HL-60/S4 treated with retinoic acid at 250 ng/mL for 4 days and 3 days (cell line): ENCODE measurements around the gene GAB3.

ENCODE experiments used
- in situ Hi-C: fragments of 300-500 bp; cut with MboI; formaldehyde crosslinking; loops from 2 replicates; pipeline ENCODE4 v1.7.0; 2022; ENCODE audit warnings: low sequenced_read_pairs

The GAB3 gene

GRCh38 chrX:154751669-154752271 is 893 bp upstream of the GAB3 start:
- in situ Hi-C loops, result loop anchor here (10.0 kb wide), 1 partner anchor 83 kb away; the partner anchor contains the start of gene SMIM9

- in situ Hi-C loops, result loop anchor here (10.0 kb wide), 1 partner anchor 84 kb away; the partner anchor contains the start of gene SMIM9
Observed at GRCh38 chrX:154751203-154751668, 359 bp upstream of the GAB3 start.

DNA sequence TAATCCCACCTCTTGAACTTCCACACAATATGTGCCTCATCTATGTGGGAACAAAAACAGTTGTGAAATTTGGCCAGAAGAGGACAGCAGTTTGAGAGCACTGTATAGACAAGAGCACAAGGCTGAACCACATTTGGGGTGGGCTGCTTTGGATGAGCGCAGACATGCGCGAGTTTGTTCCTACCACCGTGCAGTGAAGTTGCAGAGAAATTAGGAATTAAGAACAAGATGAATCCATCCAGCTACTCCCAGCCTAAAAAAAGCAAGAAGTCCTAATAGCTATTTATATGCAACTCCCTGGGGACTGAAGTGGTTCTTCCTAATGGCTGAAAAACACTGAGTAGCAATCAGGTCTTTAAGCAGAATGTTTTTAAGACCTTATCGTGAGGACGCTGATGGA is 1.0 kb downstream of the GAB3 start:
- in situ Hi-C loops, result loop anchor here (10.0 kb wide), 1 partner anchor 85 kb away; the partner anchor contains the start of gene SMIM9

DNA sequence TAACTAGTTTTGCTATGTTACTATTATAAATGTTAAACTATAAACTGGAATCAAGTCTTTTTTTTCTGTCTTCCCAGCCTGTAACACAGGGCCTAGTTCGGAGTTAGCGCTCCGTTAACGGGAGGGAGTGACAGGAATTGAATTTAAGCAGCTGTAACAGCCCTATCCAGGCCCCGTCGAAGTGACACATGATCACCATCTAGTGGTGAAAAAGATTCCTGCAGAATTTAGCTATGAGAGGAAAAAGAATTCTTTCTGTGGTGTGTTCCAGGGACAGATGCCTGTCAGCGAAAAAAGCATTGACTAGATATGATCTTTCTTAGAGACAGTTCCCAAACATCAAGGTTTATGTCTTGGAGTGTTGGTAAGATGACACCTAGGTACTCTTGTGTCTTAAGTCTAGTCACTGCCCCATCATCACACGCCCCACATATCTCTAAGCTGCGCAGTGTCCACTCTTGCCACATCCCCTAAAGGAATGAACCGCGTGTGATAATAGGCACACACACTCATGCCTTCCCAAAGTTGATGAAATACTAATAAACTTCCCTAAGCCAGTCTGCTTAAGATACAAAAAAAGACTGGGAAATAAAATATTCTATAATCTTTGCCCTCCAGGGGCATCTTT is 2.1 kb downstream of the GAB3 start:
- in situ Hi-C loops, result no loop called here

- in situ Hi-C loops, result no loop called here
Observed at GRCh38 chrX:154742613-154743012, 8.3 kb downstream of the GAB3 start.

- in situ Hi-C loops, result no loop called here
Observed at GRCh38 chrX:154739952-154740465, 10.9 kb downstream of the GAB3 start.

DNA sequence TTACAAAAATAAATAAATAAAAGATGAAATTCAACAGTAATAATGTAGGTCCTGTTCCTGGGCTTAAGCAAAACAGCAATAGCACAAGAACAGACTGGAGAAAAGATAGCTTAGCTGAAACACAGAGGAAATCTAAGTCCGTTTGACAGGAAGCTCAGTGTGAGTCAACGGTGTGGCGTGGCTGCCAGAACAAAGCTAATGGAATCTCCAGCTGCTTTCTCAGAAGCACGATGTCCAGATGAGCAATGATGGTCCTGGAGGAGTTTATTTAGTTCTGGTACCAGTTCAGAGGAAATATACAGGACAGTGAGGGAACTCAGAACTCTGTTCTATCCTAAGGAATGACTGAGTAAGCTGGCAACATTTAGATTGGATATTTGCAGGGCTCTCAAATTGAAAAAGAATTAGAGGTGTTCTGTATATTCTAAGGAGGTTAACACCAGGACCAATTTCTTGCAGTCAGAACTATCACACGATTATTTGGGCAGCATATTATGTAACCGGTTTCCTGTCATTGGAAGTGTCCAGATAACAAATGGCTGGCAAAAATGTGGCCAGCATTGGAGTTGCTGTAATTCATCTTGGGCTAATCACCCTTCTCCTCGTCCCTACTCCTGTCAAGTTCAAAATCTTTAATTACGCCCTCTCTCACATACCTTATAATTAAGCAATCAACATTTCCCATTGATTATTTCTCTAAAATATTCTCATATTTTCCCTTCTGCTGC is 12.7 kb downstream of the GAB3 start:
- in situ Hi-C loops, result no loop called here

DNA sequence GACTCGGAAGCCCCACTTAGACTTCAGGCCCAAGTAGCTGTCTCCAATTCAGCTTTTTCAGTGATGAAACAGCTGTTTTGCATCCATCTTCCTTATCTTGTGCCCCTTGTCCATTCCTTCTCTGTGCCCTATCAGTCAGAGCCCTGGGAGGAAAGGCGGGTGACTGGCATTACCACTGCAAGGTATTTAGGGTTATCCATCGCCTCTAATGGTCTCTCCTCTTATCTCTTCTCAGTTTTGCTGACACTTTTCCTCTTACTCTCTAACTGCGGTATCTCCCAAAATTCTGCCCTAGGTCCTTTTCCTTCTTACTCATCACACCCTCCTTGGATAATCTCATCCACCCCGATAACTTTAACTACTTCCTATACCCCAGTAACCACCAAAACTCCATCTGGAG is 13.7 kb downstream of the GAB3 start:
- in situ Hi-C loops, result no loop called here

DNA sequence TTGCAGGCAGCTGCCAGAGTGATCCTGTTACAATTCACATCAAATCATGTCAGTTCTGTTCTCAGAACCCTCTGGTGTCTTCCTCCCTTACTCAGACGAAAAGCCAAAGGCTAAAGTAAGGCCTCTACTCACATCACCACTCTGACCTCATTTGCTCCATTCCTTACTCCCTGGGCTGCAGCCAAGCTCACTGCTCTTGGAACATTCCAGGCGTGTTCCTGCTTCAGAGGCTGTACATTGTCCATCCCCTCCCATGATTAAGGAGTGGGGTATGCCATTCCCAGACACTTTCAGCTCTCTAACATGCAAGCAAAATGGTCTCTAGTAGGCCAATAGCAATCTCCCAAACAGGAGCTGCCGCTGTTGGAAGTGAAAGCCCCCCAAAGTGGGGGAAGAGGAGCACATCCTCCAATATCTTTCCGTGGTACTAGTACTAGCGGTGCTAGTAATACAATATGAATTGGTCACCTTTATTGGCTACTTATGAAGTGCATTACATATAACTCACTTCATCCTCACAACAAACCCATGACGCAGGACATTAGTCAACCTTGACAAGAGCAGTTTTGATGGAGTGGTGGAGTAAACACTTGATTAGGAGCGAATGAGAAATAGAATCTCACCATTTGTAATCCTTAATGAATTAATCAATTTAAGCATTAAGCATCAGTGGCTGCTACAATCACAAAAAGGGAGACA is 15.0 kb downstream of the GAB3 start:
- in situ Hi-C loops, result no loop called here

- in situ Hi-C loops, result no loop called here
Observed at GRCh38 chrX:154734061-154734781, 16.7 kb downstream of the GAB3 start.

GRCh38 chrX:154733066-154733425 is 17.8 kb downstream of the GAB3 start:
- in situ Hi-C loops, result no loop called here

- in situ Hi-C loops, result no loop called here
Observed at GRCh38 chrX:154732421-154733065, 18.3 kb downstream of the GAB3 start.

- in situ Hi-C loops, result no loop called here
Observed at GRCh38 chrX:154731881-154732280, 19.0 kb downstream of the GAB3 start.

DNA sequence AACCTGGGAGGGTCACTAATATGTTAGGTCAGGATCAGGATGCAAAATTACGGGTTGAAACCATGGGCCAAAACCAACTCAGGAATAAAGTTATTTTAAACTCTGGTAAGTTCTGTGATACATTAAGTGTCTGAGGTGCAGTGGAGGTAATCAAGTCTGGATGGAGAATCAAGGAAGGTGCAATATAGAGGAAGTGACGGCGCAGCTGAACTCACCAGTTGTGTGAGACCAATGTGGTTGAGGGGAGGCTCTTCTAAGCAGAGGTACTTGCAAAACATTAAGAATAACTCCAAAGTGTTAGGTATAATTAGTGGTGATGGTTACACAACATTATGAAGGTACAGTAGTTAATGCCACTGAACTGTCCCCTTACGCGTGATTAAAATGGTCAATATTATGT is 19.7 kb downstream of the GAB3 start:
- in situ Hi-C loops, result no loop called here

- in situ Hi-C loops, result no loop called here
Observed at GRCh38 chrX:154730253-154730891, 20.5 kb downstream of the GAB3 start.

- in situ Hi-C loops, result no loop called here
Observed at GRCh38 chrX:154729439-154729838, 21.4 kb downstream of the GAB3 start.

GRCh38 chrX:154728431-154729190 is 22.3 kb downstream of the GAB3 start:
- in situ Hi-C loops, result no loop called here

DNA sequence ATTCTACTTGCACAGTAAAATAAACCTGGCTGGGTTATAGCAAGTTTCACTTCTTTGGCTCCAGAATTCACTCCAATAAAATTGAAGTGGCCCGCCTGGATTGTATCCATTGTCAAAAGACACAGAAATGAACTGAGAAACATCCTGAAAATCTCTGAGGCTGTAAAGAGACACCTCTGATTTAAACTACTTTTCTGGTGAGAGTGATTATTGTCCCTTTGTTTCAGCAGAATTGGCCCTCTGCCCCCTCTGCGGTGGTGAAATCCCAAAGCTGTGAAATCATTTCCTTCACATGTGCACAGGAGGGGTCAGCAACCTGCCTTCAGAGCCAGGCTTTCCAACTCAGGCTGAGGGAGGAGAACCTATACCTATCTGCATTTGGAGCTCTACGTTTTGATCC is 23.0 kb downstream of the GAB3 start:
- in situ Hi-C loops, result no loop called here

- in situ Hi-C loops, result no loop called here
Observed at GRCh38 chrX:154727418-154727817, 23.5 kb downstream of the GAB3 start.
